ELF-1 (cell line): ENCODE results near the gene BABAM2.
"Not testable (repeated sequence)": the region's sequence is repeated elsewhere in the genome, so short reads cannot be mapped to it uniquely, and the experiment has no call there.

Experiments used
- DNase-seq: peaks from one replicate; pipeline ENCODE4 v3.0.0-alpha.2; 2016; ENCODE audit warnings: low read depth, low spot score

The BABAM2 gene

DNA sequence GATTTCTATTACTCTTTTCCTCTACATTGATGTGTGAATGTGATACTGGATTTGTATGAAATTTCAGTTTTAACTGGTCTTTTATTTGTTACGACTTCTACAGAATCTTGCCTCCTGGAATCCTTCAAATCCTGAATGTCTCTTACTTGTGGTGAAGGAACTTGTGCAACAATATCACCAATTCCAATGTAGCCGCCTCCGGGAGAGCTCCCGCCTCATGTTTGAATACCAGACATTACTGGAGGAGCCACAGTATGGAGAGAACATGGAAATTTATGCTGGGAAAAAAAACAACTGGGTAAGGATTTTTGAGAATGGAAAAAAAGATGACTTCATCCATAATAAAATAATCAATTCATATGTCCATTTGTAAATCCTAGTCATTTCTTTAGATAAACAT, 134.6 kb downstream of the BABAM2 start:
- no peak for DNase-seq

- not testable (repeated sequence) for DNase-seq
Observed at GRCh38 chr2:28026230-28026629, 135.7 kb downstream of the BABAM2 start.

- no peak for DNase-seq
Observed at GRCh38 chr2:28028025-28028424, 137.5 kb downstream of the BABAM2 start.

- DNase-seq = no peak
Observed at GRCh38 chr2:28030600-28030999, 140.1 kb downstream of the BABAM2 start.

DNA sequence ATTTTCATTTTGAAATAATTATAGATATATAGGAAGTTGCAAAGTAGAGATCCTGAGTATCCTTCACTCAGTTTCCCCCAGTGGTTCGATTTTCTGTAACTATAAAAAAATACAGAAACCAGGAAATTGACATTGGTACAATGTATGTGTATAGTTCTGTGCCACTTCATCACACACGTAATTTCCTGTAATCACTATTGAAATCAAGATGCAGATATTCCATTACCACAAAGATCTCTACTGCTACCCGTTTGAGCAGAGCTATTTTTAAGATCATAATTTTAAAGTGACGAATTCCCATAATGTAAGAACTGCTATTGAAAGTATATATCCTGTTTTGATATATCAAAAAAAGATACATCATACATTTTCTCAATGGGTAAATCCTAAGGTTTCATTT, 142.3 kb downstream of the BABAM2 start:
- DNase-seq = no peak

- DNase-seq = no peak
Observed at GRCh38 chr2:28034696-28035095, 144.2 kb downstream of the BABAM2 start.

DNA sequence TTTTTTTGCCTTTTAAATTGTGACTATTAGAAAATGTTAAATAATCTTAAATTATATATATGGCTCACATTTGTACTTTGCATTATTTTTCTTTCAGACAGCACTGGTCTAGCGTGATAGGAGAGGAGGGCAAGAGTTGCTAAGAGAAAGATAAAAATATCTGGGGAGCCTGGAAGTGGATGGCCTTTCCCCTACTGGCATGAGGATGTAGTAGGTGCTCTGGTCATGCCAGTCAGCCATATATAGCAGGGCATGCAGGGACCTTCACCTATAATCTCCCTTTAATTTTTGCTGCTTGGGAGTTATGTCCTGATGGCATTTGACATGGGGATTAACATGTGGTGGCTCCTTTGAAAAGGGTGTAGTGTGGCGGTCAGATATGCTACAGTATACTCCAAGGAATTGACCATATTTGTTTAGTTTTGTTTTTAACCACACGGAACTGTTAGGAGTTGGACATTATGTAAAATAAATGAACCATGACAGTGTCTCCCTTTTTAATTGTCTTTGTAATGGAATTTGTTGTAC, 144.7 kb downstream of the BABAM2 start:
- no peak for DNase-seq

DNA sequence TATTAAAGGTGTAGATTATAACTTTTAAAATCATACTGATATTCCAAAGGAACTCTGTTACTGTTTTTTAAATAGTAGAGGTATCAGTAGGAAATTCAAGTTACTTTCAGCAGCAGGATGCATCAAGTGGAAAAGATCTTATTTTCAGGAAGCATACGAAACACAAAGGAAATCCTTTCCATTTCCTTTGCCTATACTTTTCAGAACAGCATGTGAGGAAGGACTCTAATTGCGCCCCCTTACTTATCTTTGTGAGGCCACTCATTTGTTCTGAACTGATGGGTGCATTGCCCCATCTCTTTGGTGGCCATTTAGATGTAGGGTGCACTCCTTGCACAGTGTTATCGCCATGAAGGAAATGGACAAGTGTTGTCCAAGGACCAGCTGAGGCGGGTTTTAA, 145.3 kb downstream of the BABAM2 start:
- DNase-seq = no peak

GRCh38 chr2:28036307-28036706, 145.8 kb downstream of the BABAM2 start:
- no peak for DNase-seq

- DNase-seq = no peak
Observed at GRCh38 chr2:28038722-28039121, 148.2 kb downstream of the BABAM2 start.

DNA sequence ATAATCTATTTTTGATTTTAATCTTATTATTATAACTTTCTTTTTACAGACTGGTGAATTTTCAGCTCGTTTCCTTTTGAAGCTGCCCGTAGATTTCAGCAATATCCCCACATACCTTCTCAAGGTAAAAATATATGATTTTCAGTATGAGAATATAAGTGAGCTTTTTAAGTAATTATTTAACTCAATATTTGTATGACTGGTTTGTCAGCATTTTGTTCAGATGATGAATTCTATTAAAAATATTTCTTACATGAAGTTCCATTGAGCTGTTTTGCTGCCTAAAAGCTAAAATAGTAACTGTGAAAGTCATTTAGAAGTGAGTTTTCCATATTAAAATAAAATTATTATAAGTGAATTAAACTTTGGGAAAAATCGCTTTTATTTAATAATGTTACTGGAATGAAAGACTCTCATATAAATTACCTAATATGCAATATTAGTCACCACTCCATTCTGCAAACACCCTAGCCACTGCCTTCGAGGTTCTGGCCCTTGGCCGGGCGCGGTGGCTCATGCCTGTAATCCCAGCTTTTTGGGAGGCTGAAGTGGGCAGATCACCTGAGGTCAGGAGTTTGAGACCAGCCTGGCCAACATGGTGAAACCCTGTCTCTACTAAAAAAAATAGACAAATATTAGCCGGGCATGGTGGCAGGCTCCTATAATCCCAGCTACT, 155.3 kb downstream of the BABAM2 start:
- DNase-seq = no peak

DNA sequence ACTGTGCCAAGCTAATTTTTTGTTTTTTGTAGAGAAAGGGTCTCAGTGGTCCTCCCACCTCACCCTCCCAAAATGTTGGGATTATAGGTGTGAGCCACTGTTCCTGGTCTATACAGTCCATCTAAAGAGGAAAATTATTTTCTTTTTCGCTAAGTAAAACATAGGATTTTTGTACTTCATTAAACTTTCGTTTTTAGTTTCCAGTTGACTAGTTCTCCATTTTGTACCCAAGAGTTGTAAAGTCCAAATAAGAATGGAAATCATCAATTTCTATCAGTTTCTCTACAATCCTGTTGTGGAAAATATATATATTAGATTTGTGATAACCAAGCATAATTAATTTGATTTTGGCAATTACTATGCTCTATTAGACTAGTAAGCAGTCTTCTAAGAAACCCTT, 156.4 kb downstream of the BABAM2 start:
- DNase-seq = no peak

DNA sequence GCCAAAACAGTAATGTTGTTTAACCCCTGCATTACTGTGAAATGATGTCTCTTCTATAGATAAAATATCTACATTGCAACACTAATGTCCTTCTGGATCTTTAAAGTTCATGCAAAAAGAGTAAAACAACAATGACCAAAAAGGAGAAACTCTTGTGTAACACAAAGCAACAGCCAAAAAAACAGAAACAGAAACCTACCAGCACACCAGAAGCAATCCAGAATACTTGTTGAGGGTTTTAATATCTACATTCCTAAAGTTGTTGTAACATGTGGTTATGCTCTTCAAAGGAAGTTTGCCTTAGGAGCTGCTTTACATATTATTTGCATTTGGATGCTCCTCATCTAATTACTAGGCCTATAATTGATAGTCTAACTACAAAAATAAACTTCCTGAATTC, 157.2 kb downstream of the BABAM2 start:
- no peak for DNase-seq

- no peak for DNase-seq
Observed at GRCh38 chr2:28048341-28048740, 157.8 kb downstream of the BABAM2 start.

GRCh38 chr2:28049416-28049815, 158.9 kb downstream of the BABAM2 start:
- no peak for DNase-seq

DNA sequence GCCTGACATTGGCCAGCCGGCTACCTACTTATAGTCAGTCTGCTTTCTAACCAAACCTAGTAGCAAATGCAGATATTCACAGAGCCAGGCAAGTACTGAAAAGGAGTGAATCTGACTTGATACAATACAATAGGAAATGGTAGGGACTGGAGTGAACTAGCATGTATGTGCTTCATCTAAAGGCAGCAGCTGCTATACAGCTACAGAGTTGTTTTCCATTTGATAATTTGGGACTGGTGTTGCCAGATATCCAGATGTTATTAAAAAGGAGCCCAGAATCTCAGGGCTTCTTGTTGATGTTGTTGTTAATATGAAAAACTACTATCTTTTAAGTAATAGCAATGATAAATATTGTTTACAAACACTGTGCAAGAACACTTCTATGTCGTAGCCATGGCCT, 159.4 kb downstream of the BABAM2 start:
- DNase-seq = no peak

GRCh38 chr2:28052691-28053090, 162.2 kb downstream of the BABAM2 start:
- DNase-seq = no peak

DNA sequence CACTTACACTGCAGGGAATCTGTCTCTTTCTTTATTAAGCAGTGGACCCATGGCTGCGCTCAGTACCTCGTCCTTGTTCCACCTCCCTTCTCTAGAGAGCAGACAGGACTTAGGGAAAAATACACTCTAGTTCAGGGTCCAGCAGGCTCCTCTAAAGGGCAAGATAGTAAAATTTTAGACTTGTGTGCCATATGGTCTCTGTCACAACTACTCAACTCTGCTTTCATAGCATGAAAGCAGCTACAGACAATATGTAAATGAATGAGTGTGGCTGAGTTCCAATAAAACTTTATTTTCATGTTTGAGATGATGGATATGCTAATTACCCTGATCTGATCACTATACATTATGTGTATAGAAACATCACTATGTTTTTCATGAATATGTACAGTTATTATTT, 163.1 kb downstream of the BABAM2 start:
- DNase-seq = no peak

GRCh38 chr2:28054916-28055315, 164.4 kb downstream of the BABAM2 start:
- DNase-seq = no peak

DNA sequence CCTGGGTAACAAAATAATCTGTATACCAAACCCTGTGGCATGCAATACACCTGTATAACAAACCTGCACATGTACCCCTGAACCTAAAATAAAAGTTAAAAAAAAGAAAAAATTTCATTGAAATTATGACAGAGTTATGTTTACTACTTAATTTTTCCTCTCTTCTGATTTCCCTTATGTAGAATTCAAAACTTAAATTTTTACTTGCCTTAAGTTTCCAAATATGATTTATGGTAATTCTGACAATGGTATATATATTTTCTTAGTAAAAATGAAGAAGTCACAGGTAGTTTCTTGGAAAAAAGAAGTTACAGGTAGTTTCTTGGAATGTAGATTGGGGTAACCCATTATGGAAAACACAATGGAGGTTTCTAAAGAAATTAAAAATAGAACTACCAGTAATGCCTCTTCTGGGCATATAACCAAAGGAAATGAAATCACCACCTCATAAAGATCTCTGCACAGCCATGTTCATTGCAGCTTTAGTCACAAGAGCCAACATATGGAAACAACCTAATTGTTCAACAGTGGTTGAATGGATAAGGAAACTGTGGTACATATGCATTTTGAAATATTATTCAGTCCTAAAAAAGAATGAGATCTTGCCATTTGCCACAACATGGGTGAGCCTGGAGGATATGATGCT, 164.9 kb downstream of the BABAM2 start:
- no peak for DNase-seq

GRCh38 chr2:28058791-28059190, 168.3 kb downstream of the BABAM2 start:
- DNase-seq = no peak

DNA sequence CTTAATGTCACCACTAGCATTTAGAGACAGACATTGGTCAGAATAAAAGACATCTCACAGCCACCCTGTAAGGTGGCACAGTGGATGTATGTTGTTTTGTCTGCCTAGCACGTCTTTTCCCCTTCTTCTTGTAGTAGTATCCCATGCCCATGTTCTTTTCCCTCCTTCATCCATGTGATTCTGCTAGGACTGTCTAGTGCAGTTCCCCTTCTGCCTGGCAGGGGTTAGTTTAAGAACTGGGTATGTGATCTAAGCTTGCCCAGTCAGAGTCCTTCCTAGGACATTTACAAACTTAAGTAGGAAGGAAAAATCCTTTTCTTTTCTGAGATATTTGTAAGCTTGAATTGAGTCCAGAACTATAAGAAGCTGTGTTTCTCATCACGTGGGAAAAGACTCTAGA, 172.3 kb downstream of the BABAM2 start:
- no peak for DNase-seq

DNA sequence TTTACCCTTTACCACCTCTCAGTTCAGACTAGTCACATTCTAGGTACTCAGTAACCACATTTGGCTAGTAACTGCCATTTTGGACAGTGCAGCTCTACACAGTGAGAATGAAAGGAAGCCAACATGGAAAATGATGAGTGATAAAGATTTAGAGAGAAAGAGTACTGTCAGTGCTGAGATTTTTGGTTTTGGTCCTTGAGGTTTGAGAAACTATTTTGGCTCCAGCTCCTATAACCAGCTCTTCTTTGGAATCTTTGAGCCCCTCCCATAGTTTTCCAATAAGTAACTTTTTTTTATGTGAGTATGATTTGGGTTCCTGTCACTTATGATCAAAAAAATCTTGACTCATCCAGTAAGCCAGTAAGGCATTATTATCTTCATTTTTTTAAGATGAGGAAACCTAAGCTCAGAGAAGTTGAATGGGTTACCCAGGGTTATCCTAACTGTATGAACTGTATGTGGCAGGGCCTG, 173.0 kb downstream of the BABAM2 start:
- DNase-seq = no peak
